KMS-11 (cell line): Measurements from ENCODE around the gene SPRYD3.
A peak's percentile ranks its signal among the peaks of the same experiment; 100 is the strongest.

Experiments used
- H2AFZ ChIP-seq: fragments of 200-600 bp; sonication (generic); 2 replicates; pipeline ENCODE4 v1.6.1; 2016; ENCODE audit warnings: antibody characterized with exemption, mixed run types, low read depth
- H3K27ac ChIP-seq: fragments of 200-600 bp; sonication (generic); 2 replicates; pipeline ENCODE4 v1.6.1; 2016; ENCODE audit warnings: mild to moderate bottlenecking, mixed run types
- H3K27me3 ChIP-seq: fragments of 200-600 bp; sonication (generic); 2 replicates; pipeline ENCODE4 v1.6.1; 2017; ENCODE audit warnings: mild to moderate bottlenecking, low read depth, mixed run types, moderate library complexity; ENCODE audit not compliant: insufficient read depth
- H3K36me3 ChIP-seq: fragments of 200-600 bp; sonication (generic); 2 replicates; pipeline ENCODE4 v1.6.1; 2017; ENCODE audit warnings: mild to moderate bottlenecking, mixed run types; ENCODE audit not compliant: insufficient read depth
- H3K4me1 ChIP-seq: fragments of 200-600 bp; sonication (generic); 2 replicates; pipeline ENCODE4 v1.6.1; 2016; ENCODE audit warnings: mild to moderate bottlenecking, low read depth, mixed run types; ENCODE audit not compliant: poor library complexity, severe bottlenecking
- H3K4me2 ChIP-seq: fragments of 200-600 bp; sonication (generic); 2 replicates; pipeline ENCODE4 v1.7.0; 2016; ENCODE audit warnings: mild to moderate bottlenecking, mixed run types
- H3K4me3 ChIP-seq: fragments of 200-600 bp; sonication (generic); IDR thresholded peaks from 2 replicates; pipeline ENCODE4 v1.6.1; 2017; ENCODE audit warnings: low read depth, low read length, mixed read lengths; ENCODE audit not compliant: insufficient read depth
- H3K79me2 ChIP-seq: fragments of 200-600 bp; sonication (generic); 2 replicates; pipeline ENCODE4 v1.6.1; 2016; ENCODE audit warnings: low read depth, mixed run types; ENCODE audit not compliant: insufficient read depth
- H3K9ac ChIP-seq: fragments of 200-600 bp; sonication (generic); 2 replicates; pipeline ENCODE4 v1.6.1; 2016; ENCODE audit warnings: mild to moderate bottlenecking, mixed run types
- H4K20me1 ChIP-seq: fragments of 200-600 bp; sonication (generic); 2 replicates; pipeline ENCODE4 v1.6.1; 2016; ENCODE audit warnings: mild to moderate bottlenecking, mixed run types; ENCODE audit not compliant: insufficient read depth
- CTCF ChIP-seq: fragments of 200-600 bp; sonication (generic); conservative IDR thresholded peaks from 2 replicates; pipeline ENCODE4 v1.6.1; 2017; ENCODE audit warnings: low read depth, mild to moderate bottlenecking, antibody characterized with exemption, low read length, moderate library complexity, mixed read lengths

Gene SPRYD3

DNA sequence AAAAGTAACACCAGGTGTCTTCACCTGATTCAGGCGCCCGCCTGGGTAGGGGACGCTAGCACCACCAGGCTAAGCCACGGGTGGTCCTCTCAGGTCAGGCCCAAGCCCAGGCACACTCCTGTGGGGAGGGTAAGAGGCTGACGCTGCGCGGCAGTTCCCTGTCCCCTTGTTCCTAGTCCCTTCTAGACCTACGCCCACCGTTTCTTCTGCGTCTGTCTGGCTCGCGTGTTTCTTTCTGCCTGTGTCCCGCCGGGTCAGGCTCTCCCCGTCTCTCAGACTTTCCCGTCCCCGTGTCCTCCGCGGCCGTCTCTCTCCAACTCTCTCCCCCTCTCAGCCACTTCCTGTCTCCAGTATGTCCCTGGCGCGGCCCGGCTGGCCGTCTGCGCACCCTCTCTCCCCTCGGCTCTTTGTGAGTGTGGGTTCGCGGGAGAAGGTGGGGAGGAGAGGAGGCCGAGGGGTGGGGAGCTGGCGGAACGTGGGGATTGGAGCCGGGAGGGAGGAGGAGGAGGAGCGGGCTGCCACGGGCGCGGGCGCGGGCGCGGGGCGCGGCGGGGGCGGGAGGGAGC is 32.5 kb downstream of the SPRYD3 start:
- Histone ChIP-seq H3K36me3 (no peaks in the 10 kb centered on the region), H3K27ac (no peak overlapping the region; the same call in 1 of the 2 replicates), H3K27me3 (no peaks in the 10 kb centered on the region), H3K4me1 (peaks cover 40% of the 10 kb centered on the region), H4K20me1 (no peaks in the 10 kb centered on the region), H3K79me2 (no peaks in the 10 kb centered on the region), H2AFZ (peak overlapping the region; percentile 85), H3K4me2 (peak overlapping the region; percentile 99), H3K9ac (peak overlapping the region; percentile 54; the same call in 1 of the 2 replicates), H3K4me3 (no peak overlapping the region)
- no peak for TF ChIP-seq CTCF

DNA sequence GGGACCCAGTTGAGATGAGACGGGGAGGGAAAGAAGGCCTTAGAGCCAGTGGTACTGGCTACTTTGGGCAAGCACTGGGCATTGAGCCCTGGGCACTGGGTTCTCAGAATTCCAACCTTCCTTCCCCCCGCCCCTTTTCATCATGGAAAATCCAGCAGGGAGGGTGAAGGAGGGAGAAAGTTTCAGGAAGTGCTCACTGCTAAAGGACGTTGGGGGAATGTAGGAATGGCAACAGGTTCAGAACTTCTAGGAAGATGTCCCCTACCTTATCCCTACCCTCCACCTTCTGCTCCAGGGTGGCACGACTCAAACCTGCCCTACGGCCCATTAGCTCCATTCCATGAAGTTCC is 33.5 kb downstream of the SPRYD3 start:
- peaks cover 51% of the 10 kb centered on the region for H3K4me1 ChIP-seq
- no peaks in the 10 kb centered on the region for H3K27me3 ChIP-seq
- H3K4me2 ChIP-seq: peak overlapping the region; percentile 99; the same call in 1 of the 2 replicates
- TF ChIP-seq CTCF: no peak
- peaks cover under 1% of the 10 kb centered on the region; the same call in 1 of the 2 replicates for H3K36me3 ChIP-seq
- H3K79me2 ChIP-seq: no peaks in the 10 kb centered on the region
- H4K20me1 ChIP-seq: no peaks in the 10 kb centered on the region
- H3K9ac ChIP-seq: no peak overlapping the region
- H2AFZ ChIP-seq: no peak overlapping the region
- H3K4me3 ChIP-seq: no peak overlapping the region
- H3K27ac ChIP-seq: no peak overlapping the region

- Histone ChIP-seq H3K4me1 (peaks cover 57% of the 10 kb centered on the region), H3K4me3 (no peak overlapping the region), H3K79me2 (no peaks in the 10 kb centered on the region), H3K27ac (no peak overlapping the region), H3K36me3 (peaks cover 3% of the 10 kb centered on the region; the same call in 1 of the 2 replicates), H3K9ac (no peak overlapping the region), H3K27me3 (no peaks in the 10 kb centered on the region), H3K4me2 (no peak overlapping the region), H2AFZ (no peak overlapping the region), H4K20me1 (no peaks in the 10 kb centered on the region)
- no peak for TF ChIP-seq CTCF
Observed at GRCh38 chr12:53044896-53045695, 34.1 kb downstream of the SPRYD3 start.

- no peak overlapping the region for H3K4me3 ChIP-seq
- H3K27ac ChIP-seq: no peak overlapping the region
- no peaks in the 10 kb centered on the region for H4K20me1 ChIP-seq
- H3K4me1 ChIP-seq: peaks cover 66% of the 10 kb centered on the region
- no peak overlapping the region for H3K9ac ChIP-seq
- H3K4me2 ChIP-seq: no peak overlapping the region; the same call in 1 of the 2 replicates
- no peaks in the 10 kb centered on the region for H3K79me2 ChIP-seq
- H3K27me3 ChIP-seq: no peaks in the 10 kb centered on the region
- no peak overlapping the region for H2AFZ ChIP-seq
- H3K36me3 ChIP-seq: peaks cover 12% of the 10 kb centered on the region; the same call in 1 of the 2 replicates
- TF ChIP-seq CTCF: no peak
Observed at GRCh38 chr12:53044052-53044581, 35.1 kb downstream of the SPRYD3 start.
